Cardiac muscle cell (in vitro differentiated cells and primary cell): ENCODE data around the gene MPPED1. TPM values are rescaled to one million over a fixed set of nuclear protein-coding genes. Genes with fewer than 3 reads are reported as not detected.

ENCODE experiments used
- DNase-seq, 2 donors: peaks; one replicate each; pipeline versions ENCODE4 v3.0.0 to v3.0.0-alpha.2; 2010 to 2017; ENCODE audit warnings: low read depth in 1 of 2, low spot score in 1 of 2
- H3K27ac ChIP-seq: fragments of 200-600 bp; sonication (generic); 2 replicates; pipeline ENCODE4 v1.5.1; 2016
- H3K27me3 ChIP-seq: fragments of 200-600 bp; sonication (generic); 2 replicates; pipeline ENCODE4 v1.6.0; 2016; ENCODE audit warnings: control low read depth
- H3K36me3 ChIP-seq: fragments of 200-600 bp; sonication (generic); 2 replicates; pipeline ENCODE4 v1.5.1; 2016; ENCODE audit warnings: control low read depth
- H3K4me1 ChIP-seq: fragments of 200-600 bp; sonication (generic); 2 replicates; pipeline ENCODE4 v1.8.1; 2017; ENCODE audit warnings: low read depth, mild to moderate bottlenecking, mixed run types
- H3K4me3 ChIP-seq: fragments of 200-600 bp; sonication (generic); 2 replicates; pipeline ENCODE4 v1.5.1; 2016; ENCODE audit warnings: mild to moderate bottlenecking
- H3K9me3 ChIP-seq: fragments of 200-600 bp; sonication (generic); 2 replicates; pipeline ENCODE4 v1.5.1; 2017; ENCODE audit warnings: low read depth, mild to moderate bottlenecking, control low read depth
- polyA plus RNA-seq: library from polyadenylated mRNA; unstranded; fragments of >200 nt; fragmentation: Nextera tagmentation; extraction: Ambion mirVana; gene quantifications from 2 replicates; pipeline ENCODE4 v1.2.1, GENCODE V29; 2016
- total RNA-seq: library from RNA; depleted of rRNA; stranded (reverse); fragments of >200 nt; gene quantifications from 2 replicates; pipeline ENCODE4 v1.2.3, GENCODE V29; 2016
- TF ChIP-seq, protein P1 (sequence below): IDR thresholded peaks from 2 replicates; pipeline ENCODE4 v1.5.1; 2012; ENCODE audit warnings: low read depth, mild to moderate bottlenecking, low read length

The MPPED1 gene
- total and polyA plus RNA-seq, 2 experiments from 2014 or later: 0.12 TPM; not detected in 1

- no peak overlapping the region for H3K27ac ChIP-seq
- H3K4me3 ChIP-seq: no peak overlapping the region
- TF ChIP-seq, protein P1, sequence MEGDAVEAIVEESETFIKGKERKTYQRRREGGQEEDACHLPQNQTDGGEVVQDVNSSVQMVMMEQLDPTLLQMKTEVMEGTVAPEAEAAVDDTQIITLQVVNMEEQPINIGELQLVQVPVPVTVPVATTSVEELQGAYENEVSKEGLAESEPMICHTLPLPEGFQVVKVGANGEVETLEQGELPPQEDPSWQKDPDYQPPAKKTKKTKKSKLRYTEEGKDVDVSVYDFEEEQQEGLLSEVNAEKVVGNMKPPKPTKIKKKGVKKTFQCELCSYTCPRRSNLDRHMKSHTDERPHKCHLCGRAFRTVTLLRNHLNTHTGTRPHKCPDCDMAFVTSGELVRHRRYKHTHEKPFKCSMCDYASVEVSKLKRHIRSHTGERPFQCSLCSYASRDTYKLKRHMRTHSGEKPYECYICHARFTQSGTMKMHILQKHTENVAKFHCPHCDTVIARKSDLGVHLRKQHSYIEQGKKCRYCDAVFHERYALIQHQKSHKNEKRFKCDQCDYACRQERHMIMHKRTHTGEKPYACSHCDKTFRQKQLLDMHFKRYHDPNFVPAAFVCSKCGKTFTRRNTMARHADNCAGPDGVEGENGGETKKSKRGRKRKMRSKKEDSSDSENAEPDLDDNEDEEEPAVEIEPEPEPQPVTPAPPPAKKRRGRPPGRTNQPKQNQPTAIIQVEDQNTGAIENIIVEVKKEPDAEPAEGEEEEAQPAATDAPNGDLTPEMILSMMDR: no peak
- H3K36me3 ChIP-seq: no peaks in the 10 kb centered on the region
- no peaks in the 10 kb centered on the region for H3K27me3 ChIP-seq
- H3K4me1 ChIP-seq: no peaks in the 10 kb centered on the region
- H3K9me3 ChIP-seq: no peaks in the 10 kb centered on the region
- DNase-seq: no peak
Observed at GRCh38 chr22:43526117-43526655, 114.4 kb downstream of the MPPED1 start.

DNA sequence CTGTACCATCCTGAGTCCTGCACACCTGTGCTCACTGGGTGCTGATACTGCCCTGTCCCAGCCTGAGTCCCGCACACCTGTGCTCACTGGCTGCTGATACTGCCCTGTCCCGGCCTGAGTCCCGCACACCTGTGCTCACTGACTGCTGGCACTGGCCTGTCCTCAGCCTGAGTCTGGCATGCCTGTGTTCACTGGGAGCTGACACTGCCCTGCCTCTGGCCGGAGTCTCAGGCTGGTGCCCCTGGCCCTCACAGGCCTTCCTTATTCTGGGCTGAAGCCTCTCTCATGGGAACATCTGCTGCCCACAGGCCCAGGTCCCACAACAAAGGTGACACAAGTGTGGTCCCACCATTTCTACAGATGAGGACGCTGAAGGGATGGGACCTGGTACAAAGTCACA is 115.1 kb downstream of the MPPED1 start:
- TF ChIP-seq, protein P1: no peak
- no peaks in the 10 kb centered on the region for H3K4me1 ChIP-seq
- no peaks in the 10 kb centered on the region for H3K27me3 ChIP-seq
- no peak for DNase-seq
- H3K4me3 ChIP-seq: no peak overlapping the region
- H3K9me3 ChIP-seq: no peaks in the 10 kb centered on the region
- H3K36me3 ChIP-seq: no peaks in the 10 kb centered on the region
- H3K27ac ChIP-seq: no peak overlapping the region

GRCh38 chr22:43528601-43529360 is 117.0 kb downstream of the MPPED1 start:
- Histone ChIP-seq H3K9me3 (no peaks in the 10 kb centered on the region), H3K27me3 (no peaks in the 10 kb centered on the region), H3K36me3 (no peaks in the 10 kb centered on the region), H3K4me3 (no peak overlapping the region), H3K4me1 (no peaks in the 10 kb centered on the region), H3K27ac (no peak overlapping the region)
- no peak for DNase-seq
- TF ChIP-seq, protein P1: no peak

DNA sequence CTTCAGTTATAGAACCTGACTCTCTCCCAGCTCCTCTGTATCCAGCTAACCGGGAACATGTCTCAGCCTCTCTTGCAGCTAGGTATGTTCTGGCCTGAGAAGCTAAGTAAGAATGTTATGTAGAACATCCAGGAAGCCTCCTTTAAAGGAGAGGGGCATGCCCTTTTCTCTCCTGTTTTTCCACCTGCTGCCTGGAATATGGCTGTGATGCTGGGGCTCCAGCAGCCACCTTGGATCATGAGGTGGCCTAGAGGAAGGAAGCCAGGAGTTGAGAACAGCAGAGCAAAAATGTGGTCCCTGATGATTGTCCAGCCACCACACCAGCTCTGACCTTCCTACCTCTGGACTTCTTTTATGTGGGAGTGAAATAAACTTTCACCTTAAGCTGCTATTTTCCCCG is 117.6 kb downstream of the MPPED1 start:
- Histone ChIP-seq H3K4me1 (no peaks in the 10 kb centered on the region), H3K27me3 (no peaks in the 10 kb centered on the region), H3K9me3 (no peaks in the 10 kb centered on the region), H3K4me3 (no peak overlapping the region), H3K36me3 (no peaks in the 10 kb centered on the region), H3K27ac (no peak overlapping the region)
- TF ChIP-seq, protein P1: no peak
- no peak for DNase-seq

- Histone ChIP-seq H3K9me3 (no peaks in the 10 kb centered on the region), H3K4me3 (no peak overlapping the region)
Observed at GRCh38 chr22:43529934-43530333, 118.1 kb downstream of the MPPED1 start.

More at GRCh38 chr22:43529934-43530333, 118.1 kb downstream of the MPPED1 start:
- no peak for DNase-seq
- no peaks in the 10 kb centered on the region for H3K36me3 ChIP-seq
- H3K4me1 ChIP-seq: no peaks in the 10 kb centered on the region
- no peaks in the 10 kb centered on the region for H3K27me3 ChIP-seq
- TF ChIP-seq, protein P1: no peak
- H3K27ac ChIP-seq: no peak overlapping the region
